HG03460 (cell line): Measurements from ENCODE around the gene AKAP6.

Experiments
- ATAC-seq: cut with Tn5 transposase; IDR thresholded peaks from one replicate; pipeline ENCODE4 v1.9.1; 2021; ENCODE audit not compliant: unreplicated experiment

Gene AKAP6, protein sequence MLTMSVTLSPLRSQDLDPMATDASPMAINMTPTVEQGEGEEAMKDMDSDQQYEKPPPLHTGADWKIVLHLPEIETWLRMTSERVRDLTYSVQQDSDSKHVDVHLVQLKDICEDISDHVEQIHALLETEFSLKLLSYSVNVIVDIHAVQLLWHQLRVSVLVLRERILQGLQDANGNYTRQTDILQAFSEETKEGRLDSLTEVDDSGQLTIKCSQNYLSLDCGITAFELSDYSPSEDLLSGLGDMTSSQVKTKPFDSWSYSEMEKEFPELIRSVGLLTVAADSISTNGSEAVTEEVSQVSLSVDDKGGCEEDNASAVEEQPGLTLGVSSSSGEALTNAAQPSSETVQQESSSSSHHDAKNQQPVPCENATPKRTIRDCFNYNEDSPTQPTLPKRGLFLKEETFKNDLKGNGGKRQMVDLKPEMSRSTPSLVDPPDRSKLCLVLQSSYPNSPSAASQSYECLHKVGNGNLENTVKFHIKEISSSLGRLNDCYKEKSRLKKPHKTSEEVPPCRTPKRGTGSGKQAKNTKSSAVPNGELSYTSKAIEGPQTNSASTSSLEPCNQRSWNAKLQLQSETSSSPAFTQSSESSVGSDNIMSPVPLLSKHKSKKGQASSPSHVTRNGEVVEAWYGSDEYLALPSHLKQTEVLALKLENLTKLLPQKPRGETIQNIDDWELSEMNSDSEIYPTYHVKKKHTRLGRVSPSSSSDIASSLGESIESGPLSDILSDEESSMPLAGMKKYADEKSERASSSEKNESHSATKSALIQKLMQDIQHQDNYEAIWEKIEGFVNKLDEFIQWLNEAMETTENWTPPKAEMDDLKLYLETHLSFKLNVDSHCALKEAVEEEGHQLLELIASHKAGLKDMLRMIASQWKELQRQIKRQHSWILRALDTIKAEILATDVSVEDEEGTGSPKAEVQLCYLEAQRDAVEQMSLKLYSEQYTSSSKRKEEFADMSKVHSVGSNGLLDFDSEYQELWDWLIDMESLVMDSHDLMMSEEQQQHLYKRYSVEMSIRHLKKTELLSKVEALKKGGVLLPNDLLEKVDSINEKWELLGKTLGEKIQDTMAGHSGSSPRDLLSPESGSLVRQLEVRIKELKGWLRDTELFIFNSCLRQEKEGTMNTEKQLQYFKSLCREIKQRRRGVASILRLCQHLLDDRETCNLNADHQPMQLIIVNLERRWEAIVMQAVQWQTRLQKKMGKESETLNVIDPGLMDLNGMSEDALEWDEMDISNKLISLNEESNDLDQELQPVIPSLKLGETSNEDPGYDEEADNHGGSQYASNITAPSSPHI (N-terminal part only)

DNA sequence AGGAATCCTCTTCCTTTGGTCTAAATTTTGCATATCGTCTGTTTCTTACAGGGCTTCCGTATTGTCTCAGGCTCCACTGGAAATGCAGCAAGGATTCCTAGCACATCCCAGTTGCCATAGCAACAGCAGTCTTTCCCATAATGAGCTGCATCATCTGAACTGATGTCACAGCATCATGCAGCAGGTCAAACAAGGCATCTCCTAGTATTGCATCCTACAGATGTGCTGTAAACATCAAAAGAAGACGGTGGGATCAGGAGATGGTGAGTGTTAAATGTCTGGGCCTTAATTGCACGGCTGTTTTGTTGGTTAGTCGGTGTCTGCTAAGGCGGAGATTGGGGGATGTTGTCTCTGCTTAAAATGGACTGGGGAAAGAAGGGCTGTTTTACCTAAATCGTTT, at the start of gene AKAP6:
Gene AKAP6 (plus strand): TSS at position 153 of the 400 bp plus-strand sequence. CDS start 104,196 bp downstream, outside the sequence.
- ATAC-seq: no peak

DNA sequence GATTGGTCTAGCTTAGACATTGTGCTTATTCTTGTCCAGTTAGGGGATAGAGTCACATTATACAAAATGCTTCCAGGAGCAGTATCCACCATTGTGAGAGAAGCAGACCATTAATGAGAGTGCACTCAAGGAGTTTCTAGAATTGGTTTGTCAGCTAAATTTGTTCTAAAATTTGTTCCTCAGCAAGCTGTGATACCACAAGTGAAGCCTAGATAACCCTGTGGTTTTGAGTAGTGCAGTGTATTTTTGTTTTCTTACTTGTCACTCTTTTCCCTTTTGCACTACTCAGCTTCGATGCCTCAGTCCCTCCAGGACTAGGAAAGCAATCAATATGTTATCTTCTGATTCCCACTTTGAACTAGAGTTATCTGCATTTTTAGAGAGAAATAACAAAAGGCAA, 42.5 kb upstream of the AKAP6 start:
- no peak for ATAC-seq

DNA sequence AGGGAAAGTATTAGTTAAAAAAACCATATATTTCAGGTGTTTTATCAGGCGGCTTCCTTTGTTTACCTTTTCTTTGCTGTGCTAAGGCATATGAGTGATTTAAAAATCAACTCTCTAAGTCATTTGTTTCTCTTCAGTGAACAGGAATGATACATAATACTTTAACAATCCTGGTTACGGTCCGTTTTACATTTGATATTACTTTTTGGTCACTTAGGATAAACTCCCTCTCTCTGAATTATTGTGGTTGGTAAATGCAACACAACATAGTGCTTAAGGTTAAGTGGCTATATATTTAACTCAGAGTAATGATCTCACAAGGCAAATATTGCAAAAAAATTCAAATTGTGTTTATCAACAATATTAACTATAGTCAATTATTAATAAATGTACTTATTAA, 32.7 kb upstream of the AKAP6 start:
- no peak for ATAC-seq

DNA sequence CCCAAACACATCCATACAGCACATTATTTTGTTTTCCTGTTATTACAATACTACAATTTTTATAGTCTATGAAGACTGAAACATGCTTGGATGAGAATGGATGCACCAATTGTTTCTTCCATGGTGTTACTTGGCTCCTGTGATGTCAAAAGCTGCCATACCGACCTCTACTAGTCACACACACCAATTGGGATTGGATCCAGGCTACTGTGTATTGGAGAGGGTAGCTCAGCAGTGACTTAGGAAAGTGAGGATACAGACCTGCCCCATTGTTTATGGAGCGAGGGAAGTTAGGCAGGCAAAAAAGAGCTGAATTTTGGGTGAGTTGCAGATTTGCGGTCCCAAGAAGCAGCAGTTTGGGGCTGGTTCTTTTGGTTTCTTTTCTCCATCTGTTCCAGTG, 30.8 kb upstream of the AKAP6 start:
- ATAC-seq: no peak

DNA sequence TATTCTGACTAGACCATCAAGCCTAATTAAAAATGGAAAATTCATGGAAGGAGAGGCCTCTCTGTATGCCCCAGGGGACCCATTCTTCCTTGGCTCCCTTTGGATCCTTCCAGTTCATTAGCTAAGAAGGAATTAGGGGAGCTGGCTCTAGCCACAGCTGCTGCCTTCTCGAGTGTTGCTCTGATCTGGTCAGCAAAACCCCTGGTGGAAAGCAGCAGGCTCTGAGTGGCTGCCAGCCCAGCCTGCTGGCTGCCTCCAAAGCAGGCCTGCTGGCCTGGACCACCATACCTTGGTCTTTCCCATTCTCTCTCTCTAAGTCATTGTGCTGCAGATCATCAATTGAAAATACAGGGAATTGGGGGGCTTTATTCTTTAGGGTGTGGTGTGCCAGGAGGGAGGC, 29.0 kb upstream of the AKAP6 start:
- no peak for ATAC-seq

DNA sequence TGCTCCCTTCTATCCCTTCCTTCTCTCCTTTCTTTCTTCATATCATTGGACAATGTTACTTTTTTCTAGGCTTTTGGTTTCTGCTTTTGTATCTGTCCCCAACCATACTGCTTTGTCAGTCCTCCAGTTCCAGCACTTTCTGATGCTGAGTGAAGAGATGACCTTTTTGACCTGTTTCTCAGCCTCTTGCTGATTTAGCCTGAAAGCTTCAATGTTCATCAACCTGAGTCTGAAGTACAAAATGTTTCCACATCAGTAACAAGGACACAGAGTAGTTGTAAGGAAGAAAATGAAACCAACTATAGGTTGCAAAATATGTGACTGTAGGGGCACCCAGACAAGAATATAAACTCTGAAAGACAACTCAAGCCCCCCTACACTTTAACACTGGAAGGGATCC, 25.2 kb upstream of the AKAP6 start:
- no peak for ATAC-seq

DNA sequence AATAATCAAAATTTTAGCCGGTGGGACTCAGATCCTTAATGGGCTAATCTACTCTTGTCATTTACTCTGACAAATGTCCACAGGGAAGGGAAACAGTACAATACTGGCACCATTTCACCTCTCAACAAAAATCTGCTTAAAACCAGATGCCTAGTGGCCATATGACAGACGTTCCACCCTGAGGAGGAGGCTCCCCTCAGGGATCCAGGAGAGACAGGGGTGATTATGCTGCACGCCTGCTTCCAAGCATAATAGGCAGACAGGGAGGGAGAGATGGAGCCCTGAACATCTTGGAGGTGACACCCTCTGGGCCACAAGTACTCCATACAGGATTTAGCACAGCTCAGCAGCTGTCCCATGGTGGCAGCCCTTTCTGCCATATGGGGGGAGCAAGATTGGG, 24.8 kb upstream of the AKAP6 start:
- ATAC-seq: no peak

DNA sequence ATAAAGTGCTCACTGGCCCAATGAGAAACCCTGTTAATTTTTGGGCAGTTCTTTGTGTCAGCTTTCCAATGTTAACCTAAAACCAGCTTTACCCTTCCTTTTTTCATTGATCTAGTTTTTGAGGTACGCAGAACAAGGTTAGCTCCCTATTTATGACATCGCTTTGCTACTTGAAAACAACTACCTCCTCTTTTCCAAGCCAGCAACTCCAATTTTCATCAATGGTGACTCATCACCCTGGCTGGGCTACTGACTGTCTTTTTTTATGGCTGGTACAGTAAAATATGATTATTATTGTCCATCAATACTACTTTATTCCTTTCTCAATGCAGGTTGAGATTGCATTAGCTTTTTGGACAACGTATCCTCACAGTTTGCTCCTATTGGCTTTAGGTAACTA, 22.5 kb upstream of the AKAP6 start:
- no peak for ATAC-seq

DNA sequence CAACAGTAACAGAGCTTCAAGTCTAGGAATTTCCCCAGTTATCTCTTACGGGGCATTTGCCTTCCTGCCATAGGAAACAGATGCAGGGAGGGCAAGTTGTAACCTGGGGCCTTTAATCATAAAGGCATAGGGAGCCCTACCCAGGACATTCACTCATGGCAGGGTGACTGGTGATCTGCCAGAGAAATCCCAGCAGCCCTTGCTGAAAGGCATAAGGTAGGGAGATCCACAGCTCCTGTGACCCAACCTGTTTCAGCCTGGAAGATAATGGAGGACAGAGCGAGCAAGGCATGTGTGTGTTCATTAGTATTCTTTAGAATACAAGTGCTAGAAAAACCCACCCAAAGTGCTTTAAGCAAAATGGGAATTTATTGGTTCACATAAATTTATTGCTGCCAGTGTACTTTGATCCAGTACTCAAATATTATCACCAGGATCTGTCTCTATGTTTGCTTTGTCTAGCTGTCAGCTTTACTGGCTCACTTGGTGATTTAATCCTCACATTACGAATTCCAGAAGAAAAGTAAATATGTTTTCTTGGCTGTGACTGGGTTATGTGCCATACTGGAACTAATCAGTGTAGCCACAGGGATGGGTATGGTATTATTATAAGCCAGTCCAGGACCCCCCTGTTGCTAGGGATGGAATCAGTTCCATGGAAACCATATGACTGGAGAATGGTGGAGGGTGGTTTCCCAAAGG, 21.1 kb upstream of the AKAP6 start:
- no peak for ATAC-seq

DNA sequence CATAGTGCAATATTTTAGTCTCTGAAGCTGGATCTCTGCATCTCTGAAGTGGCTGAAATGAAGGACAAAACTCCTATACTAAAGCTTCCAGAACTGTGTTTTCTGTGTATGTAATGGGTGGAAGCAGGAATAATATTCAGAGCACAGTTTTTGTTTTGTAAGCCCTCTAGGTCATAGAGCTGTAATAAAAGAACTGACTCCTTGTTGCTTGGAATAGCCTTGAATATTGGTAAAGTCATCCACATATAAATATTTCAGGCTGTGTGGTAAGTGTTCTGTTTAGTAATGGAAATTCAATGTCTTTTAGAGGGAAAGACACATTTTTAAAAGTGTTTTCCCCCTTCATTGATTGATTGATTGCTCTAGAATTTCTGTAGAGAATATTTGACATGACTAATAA, 18.2 kb upstream of the AKAP6 start:
- ATAC-seq: no peak

DNA sequence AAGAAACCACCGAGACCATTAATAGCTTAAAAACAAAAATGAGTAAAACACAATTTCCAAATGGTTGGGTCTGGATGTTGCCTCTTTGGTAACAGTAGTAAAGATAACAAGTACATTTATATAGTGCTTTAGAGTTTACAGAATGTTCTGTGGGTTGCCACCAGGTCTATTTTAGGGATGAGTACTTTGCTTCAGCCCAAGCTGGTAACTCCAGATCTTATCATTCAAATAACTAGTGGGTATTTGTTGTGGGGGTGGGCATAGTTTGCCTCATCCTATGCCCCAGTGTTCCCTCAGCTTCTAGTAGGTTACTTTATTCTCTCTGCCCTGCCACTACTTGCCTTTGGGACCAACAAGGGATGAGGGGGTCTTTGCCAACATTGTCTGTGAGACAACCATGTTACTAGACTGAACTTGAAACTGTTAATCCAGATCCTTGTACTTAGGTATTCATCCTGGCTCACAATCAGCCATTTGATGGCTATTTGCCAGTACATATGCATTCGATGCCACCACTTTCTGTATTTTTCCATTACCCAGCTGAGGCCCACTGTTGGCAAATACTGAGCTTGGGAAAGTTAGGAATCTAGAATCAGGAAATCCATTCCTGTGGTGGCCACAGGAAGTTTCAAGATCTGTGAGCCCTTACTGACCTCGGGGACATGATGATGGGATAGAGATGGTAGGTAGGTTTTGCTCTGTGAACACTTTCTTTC, 17.6 kb upstream of the AKAP6 start:
- ATAC-seq: no peak

DNA sequence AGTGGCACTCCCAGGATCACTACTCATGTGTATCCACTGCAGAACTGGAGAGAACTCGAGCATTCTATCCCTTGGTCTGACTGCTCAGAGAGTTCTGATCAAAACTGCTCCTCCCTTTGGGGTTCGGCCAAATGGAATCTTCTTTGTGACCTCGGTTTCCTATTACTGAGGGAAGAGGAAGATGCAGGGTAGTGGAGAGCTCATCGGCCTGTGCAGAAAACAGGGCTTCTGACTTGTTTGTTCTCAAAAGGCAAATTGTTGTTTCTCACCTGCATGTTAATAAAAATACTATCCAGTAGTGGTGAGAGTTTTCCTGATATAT, 17.1 kb upstream of the AKAP6 start:
- no peak for ATAC-seq

DNA sequence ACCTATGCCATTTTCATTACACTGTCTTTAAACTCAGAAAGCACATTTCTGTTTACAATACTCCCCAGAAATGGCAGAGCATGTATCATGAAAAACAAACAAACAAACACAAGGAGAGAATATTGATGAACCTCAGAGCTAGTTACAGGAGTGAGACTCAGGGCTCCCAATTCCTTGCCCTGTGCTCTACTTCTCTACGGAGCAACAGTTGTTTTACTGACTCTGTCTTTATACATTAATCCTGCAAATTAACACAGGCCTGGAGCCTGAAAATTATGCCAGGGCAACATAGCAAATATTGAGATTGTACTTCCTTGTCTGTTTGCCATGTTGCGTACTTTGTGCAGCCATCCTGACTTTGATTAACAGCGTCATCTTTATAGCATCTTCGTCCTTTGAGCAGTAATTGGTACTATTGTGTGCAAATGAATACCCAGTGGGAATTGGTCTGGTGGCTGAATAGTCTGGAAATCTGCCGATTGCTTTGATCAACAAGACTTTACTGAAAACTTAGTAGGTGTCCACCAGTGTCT, 15.2 kb upstream of the AKAP6 start:
- no peak for ATAC-seq

DNA sequence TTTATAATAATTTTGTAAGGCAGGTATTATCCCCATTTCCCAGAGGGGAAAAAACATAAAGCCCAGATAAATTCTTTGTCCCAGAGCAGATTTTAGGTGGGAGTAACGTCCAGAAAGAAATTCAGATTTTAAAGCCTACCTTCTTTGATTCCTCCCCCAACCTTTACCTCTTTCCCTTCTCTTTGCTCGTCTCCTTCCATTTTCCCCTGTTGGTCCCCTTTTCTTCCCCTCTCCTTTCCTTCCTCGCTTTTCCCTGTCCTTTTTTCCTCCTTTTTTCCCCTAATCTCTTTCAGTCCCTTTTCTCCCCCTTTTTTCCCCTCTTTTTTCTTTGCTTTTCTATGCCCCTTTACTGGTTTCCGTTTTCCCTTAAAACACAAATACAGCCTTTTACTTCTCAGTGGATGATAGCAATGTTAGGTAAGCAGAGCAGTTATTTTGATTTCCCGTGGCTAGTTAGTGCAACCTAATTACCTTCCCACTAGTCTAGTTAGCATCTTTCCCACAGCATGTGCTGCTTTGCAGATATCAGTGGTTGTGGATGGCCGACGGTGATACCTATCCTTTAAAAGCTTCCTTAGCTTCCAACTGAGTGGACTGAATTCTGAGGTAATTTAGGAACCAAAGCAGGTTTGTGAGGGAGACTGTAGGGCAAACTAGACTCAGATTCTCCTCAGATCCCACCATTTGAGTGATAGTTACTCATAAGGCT, 10.9 kb upstream of the AKAP6 start:
- ATAC-seq: no peak

DNA sequence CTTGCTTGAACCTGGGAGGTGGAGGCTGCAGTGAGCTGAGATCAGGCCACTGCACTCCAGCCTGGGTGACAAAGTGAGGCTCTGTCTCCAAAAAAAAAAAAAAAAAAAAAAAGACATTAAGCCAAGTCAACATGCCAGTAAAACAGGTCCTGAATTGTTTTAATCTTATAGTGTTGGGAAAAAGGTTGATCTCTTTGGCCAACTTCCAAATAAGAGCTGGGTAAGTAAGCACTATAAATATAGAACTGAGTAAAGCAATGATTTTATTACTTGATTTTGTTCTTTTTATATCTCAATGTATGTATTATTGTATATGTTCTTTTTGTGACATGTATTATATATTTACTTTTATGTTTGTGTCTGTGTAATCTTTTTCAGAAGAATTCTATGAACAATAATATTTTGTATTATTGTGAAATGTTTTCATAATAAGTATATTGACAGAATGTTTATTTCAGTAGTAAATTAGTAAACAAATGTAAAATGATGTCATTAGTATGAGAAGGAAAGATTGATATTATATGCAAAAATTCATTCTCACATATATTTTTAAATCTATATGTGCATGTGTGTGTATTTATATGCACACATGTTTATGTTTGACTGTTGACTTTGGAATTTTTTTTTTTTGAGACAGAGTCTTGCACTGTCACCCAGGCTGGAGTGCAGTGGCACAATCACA, 9.6 kb upstream of the AKAP6 start:
- ATAC-seq: no peak

DNA sequence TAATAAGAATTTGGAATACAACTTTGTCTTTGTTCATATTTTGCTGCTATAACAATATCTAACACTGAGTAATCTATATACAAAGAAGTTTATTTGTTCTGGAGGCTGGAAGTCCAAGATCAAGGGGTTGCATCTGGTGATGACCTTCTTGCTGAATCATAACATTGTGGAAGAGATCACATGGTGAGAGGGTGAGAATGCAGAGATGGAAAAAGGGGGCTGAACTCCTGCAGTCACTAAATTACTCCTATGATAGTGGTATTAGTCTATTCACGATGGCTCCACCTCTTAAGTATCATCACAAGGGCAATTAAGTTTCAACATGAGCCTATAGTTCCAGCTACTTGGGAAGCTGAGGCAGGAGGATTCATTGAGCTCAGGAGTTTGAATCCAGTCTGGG, 4.5 kb upstream of the AKAP6 start:
- no peak for ATAC-seq

DNA sequence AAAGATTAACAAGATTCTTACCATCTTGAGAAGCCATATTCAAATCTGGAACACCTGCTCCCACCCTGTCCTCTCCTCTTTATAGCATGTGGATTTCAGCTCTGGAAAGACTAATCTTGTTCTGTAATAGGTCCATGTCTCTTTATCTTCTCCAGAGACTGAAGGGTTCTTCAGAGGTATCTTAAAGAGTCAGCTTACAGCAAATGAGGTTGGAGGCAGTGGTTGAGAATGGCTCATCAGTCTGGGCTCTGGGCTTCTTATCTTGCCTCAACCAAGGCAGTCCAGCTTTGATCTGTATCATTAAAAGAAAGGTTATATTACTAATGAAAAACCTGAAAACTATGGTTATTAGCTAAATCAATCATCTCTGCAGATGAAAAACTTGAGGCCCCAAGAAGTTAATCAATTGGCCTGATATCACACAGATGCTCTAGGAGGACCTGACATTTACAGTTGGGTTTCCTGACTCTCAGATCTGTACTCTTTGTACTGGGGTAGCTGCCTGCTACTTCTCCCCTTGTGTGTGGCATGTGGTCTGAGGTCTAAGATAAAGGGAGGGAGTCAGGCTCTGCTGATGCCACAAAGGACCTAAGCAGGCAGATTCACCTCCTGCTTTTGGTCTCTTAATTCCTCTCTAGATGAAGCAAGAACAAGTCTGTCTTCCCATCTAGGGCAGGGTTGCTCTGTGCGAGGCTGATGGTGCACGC, 1.7 kb upstream of the AKAP6 start:
- no peak for ATAC-seq

DNA sequence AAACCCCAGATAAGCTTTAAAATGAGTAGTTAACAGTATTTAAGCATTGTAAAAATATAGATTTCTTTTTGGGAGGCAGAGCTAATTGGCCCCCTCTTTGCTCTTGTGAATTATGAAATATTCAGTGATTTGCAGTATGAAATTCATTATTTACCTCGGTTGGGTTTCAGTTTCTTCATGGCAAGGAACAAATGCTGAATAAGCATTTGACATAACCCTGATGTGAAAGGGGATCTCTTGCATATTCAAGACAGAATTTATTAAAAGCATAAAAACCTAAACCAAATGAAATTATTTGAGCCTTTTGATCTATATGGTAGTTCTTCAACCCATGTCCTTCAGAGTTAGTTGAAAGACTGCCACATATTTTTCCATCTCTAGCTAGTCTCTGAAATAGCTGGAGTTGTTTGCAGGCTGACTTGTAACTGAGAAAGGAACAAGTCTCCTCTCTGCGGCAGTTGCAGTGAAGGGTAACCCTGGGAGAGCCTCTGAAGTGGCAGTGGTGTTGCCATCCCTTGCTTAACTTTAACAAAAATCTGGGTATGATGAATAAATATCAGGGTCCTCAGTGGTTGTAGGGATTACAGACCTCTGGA, 690 bp downstream of the AKAP6 start:
- no peak for ATAC-seq
